22Rv1 (cell line): ENCODE data around the gene ZNF672.

ENCODE experiments used
- CTCF ChIP-seq: fragments of 450-650 bp; IDR thresholded peaks from 2 replicates; pipeline ENCODE4 v1.5.1; 2017; ENCODE audit warnings: mild to moderate bottlenecking
- ZFX ChIP-seq: fragments of 450-650 bp; IDR thresholded peaks from 2 replicates; pipeline ENCODE4 v1.6.1; 2017; ENCODE audit warnings: antibody characterized with exemption, borderline replicate concordance

- TF ChIP-seq CTCF: no peak
- TF ChIP-seq ZFX: no peak
These were observed 12.5 kb upstream of the ZNF672 start for GRCh38 chr1:248825573-248825908.
